Measurements from ENCODE around the gene ARAP2. TPM values are rescaled to one million over a fixed set of nuclear protein-coding genes. Genes with fewer than 3 reads are reported as not detected.

Gene ARAP2
- total RNA-seq, 1 experiment from 2014 or later = 12.5 TPM

GRCh38 chr4:36043901-36044300 lies 200.4 kb downstream of the ARAP2 start:
- no peaks in the 10 kb centered on the region for H3K9me3 ChIP-seq (ENCODE audit: low read length)
- no TSS peak for BruUV-seq (replicated peaks)
- no peaks in the 10 kb centered on the region for H3K4me1 ChIP-seq (ENCODE audit: insufficient read depth, low read length)
- POLR2A ChIA-PET (ENCODE audit: unreplicated experiment) = no interaction called here
- H3K4me2 ChIP-seq (ENCODE audit: low read length) = no peak overlapping the region
- H3K4me3 ChIP-seq (ENCODE audit: low read length) = no peak overlapping the region
- ATAC-seq (no peak), DNase-seq (no peak)
- CTCF ChIA-PET = no interaction called here
- H3K27ac ChIP-seq (ENCODE audit: low read length) = no peak overlapping the region
- no peaks in the 10 kb centered on the region for H3K27me3 ChIP-seq (ENCODE audit: low read length)
- no peaks in the 10 kb centered on the region for H3K79me2 ChIP-seq (ENCODE audit: low read length)
- H2AFZ ChIP-seq (ENCODE audit: low read length) = no peak overlapping the region
- TF ChIP-seq, protein P1, sequence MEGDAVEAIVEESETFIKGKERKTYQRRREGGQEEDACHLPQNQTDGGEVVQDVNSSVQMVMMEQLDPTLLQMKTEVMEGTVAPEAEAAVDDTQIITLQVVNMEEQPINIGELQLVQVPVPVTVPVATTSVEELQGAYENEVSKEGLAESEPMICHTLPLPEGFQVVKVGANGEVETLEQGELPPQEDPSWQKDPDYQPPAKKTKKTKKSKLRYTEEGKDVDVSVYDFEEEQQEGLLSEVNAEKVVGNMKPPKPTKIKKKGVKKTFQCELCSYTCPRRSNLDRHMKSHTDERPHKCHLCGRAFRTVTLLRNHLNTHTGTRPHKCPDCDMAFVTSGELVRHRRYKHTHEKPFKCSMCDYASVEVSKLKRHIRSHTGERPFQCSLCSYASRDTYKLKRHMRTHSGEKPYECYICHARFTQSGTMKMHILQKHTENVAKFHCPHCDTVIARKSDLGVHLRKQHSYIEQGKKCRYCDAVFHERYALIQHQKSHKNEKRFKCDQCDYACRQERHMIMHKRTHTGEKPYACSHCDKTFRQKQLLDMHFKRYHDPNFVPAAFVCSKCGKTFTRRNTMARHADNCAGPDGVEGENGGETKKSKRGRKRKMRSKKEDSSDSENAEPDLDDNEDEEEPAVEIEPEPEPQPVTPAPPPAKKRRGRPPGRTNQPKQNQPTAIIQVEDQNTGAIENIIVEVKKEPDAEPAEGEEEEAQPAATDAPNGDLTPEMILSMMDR (conservative IDR thresholded peaks at IDR 0.05; ENCODE audit: low read depth, low read length) = no peak
- TF ChIP-seq EZH2phosphoT487 (IDR thresholded peaks at IDR 0.05; ENCODE audit: borderline replicate concordance, low read length) = no peak
- TF ChIP-seq EZH2 (IDR thresholded peaks at IDR 0.05; ENCODE audit: low read length, unreplicated experiment) = no peak
- H4K20me1 ChIP-seq (ENCODE audit: low read length) = no peaks in the 10 kb centered on the region
- no peaks in the 10 kb centered on the region for H3K9me2 ChIP-seq (replicated peaks; ENCODE audit: low read length)
- H3K36me3 ChIP-seq (ENCODE audit: low read depth, low read length) = no peaks in the 10 kb centered on the region
- H3F3A ChIP-seq (ENCODE audit: low read length, unreplicated experiment) = no peaks in the 10 kb centered on the region
- no peak overlapping the region for H3K9ac ChIP-seq (ENCODE audit: low read length)
- intact Hi-C loops (cut with micrococcal nuclease) = loop anchor here (10.0 kb wide), 1 partner anchor 131 kb away; no protein-coding TSS in a partner anchor

- H3K36me3 ChIP-seq (ENCODE audit: low read depth, low read length) = no peaks in the 10 kb centered on the region
- ChIA-PET POLR2A (ENCODE audit: unreplicated experiment) (no interaction called here), CTCF (no interaction called here)
- no peak for DNase-seq
- intact Hi-C loops (cut with micrococcal nuclease) = loop anchor here (10.0 kb wide), 1 partner anchor 132 kb away; no protein-coding TSS in a partner anchor
- no peaks in the 10 kb centered on the region for H4K20me1 ChIP-seq (ENCODE audit: low read length)
- H3F3A ChIP-seq (ENCODE audit: low read length, unreplicated experiment) = no peaks in the 10 kb centered on the region
- H3K4me1 ChIP-seq (ENCODE audit: insufficient read depth, low read length) = no peaks in the 10 kb centered on the region
- no peak overlapping the region for H3K27ac ChIP-seq (ENCODE audit: low read length)
- H2AFZ ChIP-seq (ENCODE audit: low read length) = no peak overlapping the region
- H3K79me2 ChIP-seq (ENCODE audit: low read length) = no peaks in the 10 kb centered on the region
- H3K9me2 ChIP-seq (replicated peaks; ENCODE audit: low read length) = no peaks in the 10 kb centered on the region
- H3K9me3 ChIP-seq (ENCODE audit: low read length) = no peaks in the 10 kb centered on the region
- H3K4me2 ChIP-seq (ENCODE audit: low read length) = no peak overlapping the region
- H3K4me3 ChIP-seq (ENCODE audit: low read length) = no peak overlapping the region
- TF ChIP-seq EZH2 (IDR thresholded peaks at IDR 0.05; ENCODE audit: low read length, unreplicated experiment) = no peak
- TF ChIP-seq, protein P1 (conservative IDR thresholded peaks at IDR 0.05; ENCODE audit: low read depth, low read length) = no peak
- TF ChIP-seq EZH2phosphoT487 (IDR thresholded peaks at IDR 0.05; ENCODE audit: borderline replicate concordance, low read length) = no peak
- H3K27me3 ChIP-seq (ENCODE audit: low read length) = no peaks in the 10 kb centered on the region
- no peak for ATAC-seq
- H3K9ac ChIP-seq (ENCODE audit: low read length) = no peak overlapping the region
- no TSS peak for BruUV-seq (replicated peaks)
Observed at GRCh38 chr4:36043241-36043640, 201.1 kb downstream of the ARAP2 start.

DNA sequence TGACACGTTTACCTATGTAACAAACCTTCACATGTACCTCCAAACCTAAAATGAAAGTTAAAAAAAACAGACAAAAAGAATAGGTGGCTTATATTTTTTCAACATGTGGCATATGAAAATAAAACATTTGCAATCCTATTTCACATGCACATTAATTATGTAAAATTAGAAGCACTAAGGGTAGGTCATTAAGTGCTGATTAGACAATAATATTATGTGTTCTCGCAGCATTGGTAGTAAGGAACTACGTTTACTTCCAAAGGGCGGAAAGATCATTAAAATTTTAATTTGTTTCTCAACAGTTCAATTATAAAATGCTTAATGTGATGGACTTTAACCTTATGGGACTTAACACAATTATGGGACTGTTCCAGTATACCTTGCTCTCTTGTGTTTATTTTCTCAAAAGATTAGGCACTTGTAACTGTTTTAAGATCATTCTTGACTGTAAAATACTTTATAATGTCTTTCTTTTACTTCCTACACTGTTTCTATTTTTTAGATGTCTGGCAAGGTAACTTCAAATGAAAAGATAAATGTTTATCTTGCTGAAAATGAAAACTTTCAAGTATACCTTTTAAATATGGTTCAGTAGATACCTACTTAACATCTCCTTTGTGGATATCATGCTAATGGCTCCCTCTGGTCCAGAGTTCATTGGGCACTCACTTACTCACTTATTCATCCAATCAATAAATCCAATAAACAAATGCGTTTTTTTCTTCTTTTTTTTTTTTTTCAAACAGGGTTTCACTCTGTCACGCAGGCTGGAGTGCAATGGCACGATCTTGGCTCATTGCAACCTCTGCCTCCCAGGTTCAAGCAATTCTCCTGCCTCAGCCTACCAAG lies 202.0 kb downstream of the ARAP2 start:
- ChIA-PET POLR2A (ENCODE audit: unreplicated experiment) (no interaction called here), CTCF (no interaction called here)
- H3K27ac ChIP-seq (ENCODE audit: low read length) = no peak overlapping the region
- H3F3A ChIP-seq (ENCODE audit: low read length, unreplicated experiment) = no peaks in the 10 kb centered on the region
- H3K4me3 ChIP-seq (ENCODE audit: low read length) = no peak overlapping the region
- DNase-seq (no peak), ATAC-seq (no peak)
- intact Hi-C loops (cut with micrococcal nuclease) = loop anchor here (10.0 kb wide), 1 partner anchor 132 kb away; no protein-coding TSS in a partner anchor
- TF ChIP-seq, protein P1 (conservative IDR thresholded peaks at IDR 0.05; ENCODE audit: low read depth, low read length) = no peak
- TF ChIP-seq EZH2phosphoT487 (IDR thresholded peaks at IDR 0.05; ENCODE audit: borderline replicate concordance, low read length) (no peak), EZH2 (IDR thresholded peaks at IDR 0.05; ENCODE audit: low read length, unreplicated experiment) (no peak)
- H3K9ac ChIP-seq (ENCODE audit: low read length) = no peak overlapping the region
- no peaks in the 10 kb centered on the region for H4K20me1 ChIP-seq (ENCODE audit: low read length)
- H3K4me1 ChIP-seq (ENCODE audit: insufficient read depth, low read length) = no peaks in the 10 kb centered on the region
- H3K4me2 ChIP-seq (ENCODE audit: low read length) = no peak overlapping the region
- H3K9me2 ChIP-seq (replicated peaks; ENCODE audit: low read length) = no peaks in the 10 kb centered on the region
- H3K79me2 ChIP-seq (ENCODE audit: low read length) = no peaks in the 10 kb centered on the region
- no peaks in the 10 kb centered on the region for H3K27me3 ChIP-seq (ENCODE audit: low read length)
- H3K9me3 ChIP-seq (ENCODE audit: low read length) = no peaks in the 10 kb centered on the region
- H3K36me3 ChIP-seq (ENCODE audit: low read depth, low read length) = no peaks in the 10 kb centered on the region
- H2AFZ ChIP-seq (ENCODE audit: low read length) = no peak overlapping the region
- no TSS peak for BruUV-seq (replicated peaks)

Data from PC-3 (cell line).